Stimulated activated CD4-positive, alpha-beta T cell treated with anti-CD3 and anti-CD28 coated beads, Interleukin-2, amount 100 ng/mL, for 48 hours (primary cell): ENCODE results near the gene LEFTY1.
"Not testable (repeated sequence)": the region's sequence is repeated elsewhere in the genome, so short reads cannot be mapped to it uniquely, and the experiment has no call there.

Source experiments
- DNase-seq, 2 donors: peaks; one replicate each; pipeline ENCODE4 v3.0.0-alpha.2; 2020

Gene LEFTY1, protein sequence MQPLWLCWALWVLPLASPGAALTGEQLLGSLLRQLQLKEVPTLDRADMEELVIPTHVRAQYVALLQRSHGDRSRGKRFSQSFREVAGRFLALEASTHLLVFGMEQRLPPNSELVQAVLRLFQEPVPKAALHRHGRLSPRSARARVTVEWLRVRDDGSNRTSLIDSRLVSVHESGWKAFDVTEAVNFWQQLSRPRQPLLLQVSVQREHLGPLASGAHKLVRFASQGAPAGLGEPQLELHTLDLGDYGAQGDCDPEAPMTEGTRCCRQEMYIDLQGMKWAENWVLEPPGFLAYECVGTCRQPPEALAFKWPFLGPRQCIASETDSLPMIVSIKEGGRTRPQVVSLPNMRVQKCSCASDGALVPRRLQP

DNA sequence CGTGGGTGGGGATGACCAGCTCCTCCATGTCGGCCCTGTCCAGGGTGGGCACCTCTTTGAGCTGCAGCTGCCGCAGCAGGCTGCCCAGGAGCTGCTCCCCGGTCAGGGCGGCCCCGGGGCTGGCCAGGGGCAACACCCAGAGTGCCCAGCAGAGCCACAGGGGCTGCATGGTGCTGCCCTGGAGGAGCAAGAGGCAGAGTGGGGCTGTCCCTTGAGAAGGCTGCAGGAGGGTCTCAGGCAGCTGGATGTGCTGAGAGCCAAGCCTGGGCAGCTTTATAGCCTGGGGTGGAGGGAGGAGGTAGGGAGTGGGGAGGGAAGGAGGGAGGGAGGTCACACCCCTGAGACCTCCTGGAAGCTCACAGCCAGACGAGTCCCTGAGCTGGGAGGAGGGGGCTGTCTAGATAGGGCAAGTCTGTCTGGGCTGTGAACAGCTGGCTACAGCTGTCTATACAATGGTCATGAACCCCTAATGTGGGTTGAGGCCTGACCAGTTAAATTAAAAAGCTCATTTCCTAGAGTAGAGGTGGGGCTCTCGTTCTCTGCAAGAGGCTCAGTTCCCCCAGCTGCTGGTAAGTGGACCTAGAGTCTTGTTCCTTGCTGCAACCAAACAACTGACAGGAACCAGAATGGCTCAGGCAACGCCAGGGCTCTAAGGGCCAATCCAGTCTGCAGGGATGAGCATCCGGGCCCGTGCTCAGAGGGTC lies at the start of gene LEFTY1:
Gene LEFTY1, minus strand, starts transcription at position 249 of the 704 bp plus-strand sequence. Its CDS starts 80 bp downstream, at position 169.
- no peak for DNase-seq

DNA sequence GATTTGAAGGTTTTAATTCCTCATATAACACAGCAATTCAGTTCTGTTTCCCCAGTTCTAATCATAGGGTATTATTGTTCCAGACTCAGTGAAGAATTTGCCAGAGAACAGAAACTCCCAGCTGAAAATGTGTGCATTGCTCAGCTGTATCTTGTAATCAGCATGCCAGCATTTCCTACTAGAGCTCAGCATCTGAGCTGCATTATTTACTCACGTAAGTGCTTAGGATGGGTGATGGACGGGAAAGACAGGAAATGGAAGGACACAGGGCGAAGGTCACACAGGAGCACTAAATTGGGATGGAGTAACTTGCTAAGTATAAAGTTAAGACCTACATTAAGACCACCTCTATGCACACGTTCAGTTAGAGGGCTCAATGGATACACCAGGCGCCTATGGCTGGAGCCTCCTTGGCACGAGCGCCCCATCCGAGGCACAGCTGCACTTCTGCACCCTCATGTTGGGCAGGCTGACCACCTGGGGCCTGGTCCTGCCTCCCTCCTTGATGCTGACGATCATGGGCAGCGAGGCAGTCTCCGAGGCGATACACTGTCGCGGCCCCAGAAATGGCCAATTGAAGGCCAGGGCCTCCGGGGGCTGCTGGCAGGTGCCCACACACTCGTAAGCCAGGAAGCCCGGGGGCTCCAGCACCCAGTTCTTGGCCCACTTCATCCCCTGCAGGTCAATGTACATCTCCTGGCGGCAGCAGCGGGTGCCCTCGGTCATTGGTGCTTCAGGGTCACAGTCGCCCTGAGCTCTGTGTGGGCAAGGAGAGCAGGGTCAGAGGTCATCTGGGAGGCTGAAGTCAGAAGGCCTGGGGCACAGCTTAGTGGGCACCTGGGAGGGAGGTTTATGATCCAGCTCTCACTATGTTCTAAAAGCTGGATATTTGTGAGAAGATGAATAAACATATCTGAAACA lies 48.4 kb upstream of the LEFTY1 start:
- DNase-seq = no peak

DNA sequence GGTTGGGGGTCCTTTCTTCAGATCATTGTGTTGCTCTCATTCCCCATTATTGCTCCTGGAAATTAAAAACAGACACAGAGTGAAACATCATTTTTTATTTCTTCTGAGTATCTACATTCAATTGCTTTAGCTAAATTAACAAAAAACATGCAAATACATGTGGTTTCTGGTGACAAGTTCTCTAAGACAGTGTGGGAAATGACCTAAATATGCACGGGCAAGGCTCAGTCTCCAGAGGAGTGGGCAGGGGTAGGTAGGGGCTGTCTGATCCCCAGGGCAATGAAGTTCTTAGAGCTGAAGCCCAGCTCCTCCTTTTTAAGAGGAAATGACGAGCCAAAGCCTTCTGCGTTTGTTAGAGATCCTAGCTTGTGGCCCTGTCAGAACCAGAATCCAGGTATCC lies 47.6 kb upstream of the LEFTY1 start:
- DNase-seq = no peak

DNA sequence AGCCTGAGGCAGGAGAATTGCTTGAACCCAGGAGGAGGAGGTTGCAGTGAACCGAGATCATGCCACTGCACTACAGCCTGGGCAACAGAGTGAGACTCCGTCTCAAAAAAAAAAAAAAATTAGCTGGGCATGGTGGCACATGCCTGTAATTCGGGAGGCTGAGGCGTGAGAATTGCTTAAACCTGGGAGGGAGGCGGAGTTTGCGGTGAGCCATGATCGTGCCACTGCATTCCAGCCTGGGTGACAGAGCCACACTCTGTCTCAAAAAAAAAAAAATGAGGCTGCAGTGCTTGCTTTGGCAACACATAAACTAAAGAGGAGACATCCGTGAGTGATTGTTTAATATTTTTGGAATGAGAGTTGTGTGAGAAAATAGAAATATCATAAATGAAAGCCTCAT lies 47.1 kb upstream of the LEFTY1 start:
- DNase-seq = not testable (repeated sequence)

DNA sequence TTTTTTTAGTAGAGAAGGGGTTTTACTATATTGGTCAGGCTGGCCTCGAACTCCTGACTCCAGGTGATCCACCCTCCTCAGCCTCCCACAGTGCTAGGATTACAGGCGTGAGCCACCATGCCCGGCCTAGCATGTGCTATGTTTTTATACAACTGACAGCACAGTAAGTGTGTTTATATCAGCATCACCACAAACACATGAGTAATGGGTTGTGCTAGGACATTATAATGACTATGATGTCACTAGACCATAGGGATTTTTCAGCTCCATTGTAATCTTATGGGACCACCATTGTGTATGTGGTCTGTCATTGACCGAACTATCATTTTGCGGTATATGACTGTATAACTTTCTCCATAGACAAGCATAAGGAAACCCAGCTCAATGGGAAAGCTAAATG lies 45.8 kb upstream of the LEFTY1 start:
- no peak for DNase-seq

DNA sequence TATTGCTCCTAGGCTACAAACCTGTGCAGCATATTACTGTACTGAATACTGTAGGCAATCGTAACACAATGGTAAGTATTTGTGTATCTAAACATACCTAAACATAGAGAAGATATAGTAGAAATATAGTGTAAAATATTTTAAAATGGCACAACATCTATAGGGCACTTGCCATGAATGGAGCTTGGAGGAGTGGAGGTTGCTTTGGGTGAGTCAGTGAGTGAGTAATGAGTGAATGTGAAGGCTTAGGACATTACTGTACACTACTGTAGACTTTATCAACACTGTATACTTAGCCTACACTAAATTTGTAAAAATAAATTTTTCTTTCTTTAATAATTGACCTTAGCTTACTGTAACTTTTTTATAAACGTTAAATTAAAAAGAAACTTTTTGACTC lies 44.1 kb upstream of the LEFTY1 start:
- no peak for DNase-seq

DNA sequence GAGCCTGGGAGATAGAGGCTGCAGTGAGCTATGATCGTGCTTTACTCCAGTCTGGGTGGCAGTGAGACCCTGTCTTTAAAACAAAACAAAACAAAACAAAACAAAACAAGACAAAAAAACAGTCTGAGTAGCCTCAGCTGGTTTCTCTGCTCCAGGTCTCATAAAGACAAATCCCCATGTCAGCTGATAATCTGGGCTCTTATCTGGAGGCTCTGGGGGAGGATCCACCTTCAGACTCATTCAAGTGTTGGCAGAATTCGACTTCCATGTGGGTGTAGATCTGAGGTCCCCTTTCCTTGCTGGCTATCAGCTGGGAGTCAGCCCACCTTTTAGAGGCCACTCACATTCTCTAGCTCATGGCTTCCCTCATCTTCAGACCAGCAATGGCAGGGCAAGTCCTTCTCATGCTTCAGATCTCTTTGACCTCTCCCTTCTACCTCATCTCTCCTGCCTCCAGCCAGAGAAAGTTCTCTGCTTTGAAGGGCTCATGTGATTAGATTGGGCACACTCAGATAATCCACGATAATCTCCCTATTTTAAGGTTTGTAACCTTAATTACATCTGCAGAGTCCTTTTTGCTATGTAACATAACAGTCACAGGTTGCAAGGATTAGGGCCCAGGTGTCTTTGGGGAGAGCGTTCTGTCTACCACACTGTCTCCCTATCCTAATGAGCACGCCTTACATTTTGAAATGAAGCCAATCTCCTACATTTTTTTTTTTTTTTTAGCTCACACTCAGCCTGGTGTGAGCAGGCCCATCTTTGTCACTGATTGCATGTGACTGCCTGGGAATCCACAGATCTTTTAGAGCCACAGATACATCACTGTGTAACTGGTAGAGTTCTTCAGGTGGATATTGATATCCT lies 42.6 kb upstream of the LEFTY1 start:
- DNase-seq = no peak

DNA sequence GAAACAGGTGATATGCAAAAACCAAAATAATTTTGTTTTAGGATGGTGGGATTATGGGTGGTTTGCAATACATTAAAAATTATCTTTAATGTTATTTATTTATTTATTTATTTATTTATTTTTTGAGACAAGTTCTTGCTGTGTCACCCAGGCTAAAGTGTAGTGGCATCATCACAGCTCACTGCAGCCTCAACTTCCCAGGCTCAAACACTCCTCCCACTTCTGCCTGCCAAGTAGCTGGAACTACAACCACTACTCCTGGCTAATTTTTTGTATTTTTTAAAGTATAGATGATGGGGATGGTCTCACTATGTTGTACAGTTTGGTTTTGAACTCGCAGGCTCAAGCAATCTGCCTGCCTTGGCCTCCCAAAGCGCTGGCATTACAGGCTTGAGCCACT lies 41.6 kb upstream of the LEFTY1 start:
- DNase-seq = no peak

DNA sequence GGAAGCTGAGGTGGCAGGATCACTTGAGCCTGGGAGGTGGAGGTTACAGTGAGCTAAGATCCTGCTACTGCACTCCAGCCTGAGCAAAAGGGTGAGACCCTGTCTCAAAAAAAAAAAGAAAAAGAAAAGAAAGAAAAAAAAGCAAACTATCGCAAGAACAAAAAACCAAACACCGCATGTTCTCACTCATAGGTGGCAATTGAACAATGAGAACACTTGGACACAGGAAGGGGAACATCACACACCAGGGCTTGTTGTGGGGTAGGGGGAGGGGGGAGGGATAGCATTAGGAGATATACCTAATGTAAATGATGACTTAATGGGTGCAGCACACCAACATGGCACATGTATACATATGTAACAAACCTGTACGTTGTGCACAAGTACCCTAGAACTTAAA lies 40.5 kb upstream of the LEFTY1 start:
- DNase-seq = not testable (repeated sequence)

DNA sequence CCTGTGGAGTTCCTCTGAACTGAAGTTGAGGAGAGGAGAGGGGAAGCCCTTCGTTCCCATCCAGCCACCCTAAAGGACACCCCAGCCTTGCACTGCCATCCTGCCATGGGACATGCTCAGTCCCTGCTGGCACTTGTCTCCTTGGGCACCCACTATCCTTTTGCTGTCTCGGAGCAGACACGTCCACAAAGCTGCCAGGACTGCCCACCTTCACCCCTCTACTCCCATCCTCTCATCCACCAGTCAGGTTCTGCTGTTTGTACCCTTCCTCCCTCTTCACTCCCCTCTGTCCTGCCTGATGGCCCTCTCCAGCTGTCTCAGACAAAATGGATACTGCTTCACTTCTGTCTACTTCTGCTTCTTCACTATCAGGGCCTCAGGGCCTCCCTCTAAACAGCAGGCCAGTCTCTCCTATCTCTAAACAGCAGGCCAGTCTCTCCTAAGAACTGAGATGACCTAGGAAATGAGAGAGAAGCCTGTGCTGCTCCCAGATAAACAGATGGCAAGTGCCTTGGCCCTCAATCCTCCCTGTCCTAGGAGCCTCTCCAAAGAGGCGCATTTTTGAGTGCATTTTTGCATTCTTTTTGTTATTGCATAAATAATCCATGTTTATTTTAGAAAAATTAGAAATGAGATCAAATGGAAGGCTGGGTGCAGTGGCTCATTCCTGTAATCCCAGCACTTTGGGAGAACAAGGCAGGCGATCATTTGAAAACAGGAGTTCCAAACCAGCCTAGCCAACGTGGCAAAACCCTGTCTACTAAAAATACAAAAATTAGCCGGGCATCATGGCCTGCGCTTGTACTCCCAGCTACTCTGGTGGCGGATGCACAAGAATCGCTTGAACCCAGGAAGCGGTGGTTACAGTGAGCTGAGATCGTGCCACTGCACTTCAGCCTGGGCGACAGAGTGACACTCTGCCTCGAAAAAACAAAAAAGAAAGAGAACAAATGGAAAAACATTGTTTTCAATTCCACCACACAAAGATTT lies 39.5 kb upstream of the LEFTY1 start:
- DNase-seq = no peak

DNA sequence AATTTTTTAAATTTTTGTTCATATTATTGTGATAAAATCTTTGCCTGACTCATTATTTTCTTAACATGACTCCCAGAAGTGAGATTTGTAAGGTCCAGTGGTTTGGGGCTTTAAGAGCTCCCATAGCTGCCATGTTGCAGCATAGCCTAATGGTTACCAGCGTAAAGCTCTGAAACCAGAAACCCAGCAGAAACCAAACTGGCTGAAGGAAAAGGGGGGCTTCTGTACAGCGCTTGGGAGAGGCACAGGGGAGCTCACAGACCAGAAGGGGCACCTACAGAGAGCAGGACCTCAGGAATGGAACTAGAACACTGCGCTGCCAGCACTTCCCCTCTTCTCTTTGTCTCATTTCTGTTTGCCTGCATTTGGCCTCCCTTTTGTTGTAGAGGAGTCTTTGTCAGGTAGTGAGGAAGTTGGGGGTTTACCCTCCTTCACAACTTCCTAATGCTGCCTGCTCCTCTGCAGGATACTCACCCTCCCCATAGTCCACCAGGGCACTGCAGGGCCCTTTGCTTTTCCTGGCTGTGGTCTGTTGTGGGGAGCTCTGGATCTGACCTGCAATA lies 37.7 kb upstream of the LEFTY1 start:
- no peak for DNase-seq

DNA sequence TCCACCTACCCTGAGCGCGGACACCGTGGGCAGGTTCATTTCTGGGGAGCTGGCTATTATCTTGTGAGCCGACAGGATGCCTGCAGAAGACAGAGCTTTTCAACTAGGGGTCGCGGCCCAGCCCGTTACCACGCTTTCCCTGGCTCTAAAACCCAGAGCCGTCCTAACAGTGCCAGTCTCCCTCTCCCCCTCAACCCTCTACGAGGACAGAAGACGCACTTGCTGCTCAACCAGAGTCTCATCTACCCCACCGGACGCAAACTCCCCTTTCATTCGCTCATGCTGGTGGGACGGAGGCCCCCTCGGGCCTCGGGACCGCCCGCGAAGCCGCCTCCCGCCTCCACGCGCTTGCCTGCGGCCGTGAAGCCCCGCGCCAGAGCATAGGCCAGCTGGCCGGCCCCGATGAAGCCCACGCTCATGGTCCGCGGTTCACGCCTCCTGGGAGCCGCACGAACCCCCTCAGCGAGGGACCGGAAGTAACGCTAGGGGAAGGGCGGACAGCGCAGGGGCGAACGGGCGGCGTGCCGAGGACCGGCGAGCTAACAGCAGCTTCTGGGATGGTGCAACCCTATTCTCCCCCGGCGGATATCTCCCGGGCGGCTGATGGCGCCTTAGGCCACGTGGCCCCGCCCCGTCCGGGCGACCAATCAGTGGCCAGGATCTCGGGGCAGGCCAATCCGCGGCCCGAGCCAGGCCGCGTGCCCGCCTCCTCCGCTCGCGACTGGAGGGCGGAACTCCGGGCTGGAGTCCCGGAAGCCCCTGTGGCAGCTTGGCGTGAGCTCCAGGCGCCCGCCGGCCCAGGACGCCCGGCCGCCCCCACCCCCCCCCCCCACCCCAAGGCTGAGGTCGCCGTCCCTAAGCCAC lies 35.0 kb upstream of the LEFTY1 start, which contains the start of gene PYCR2:
Gene PYCR2, minus strand, starts transcription at position 559 of the 864 bp plus-strand sequence. Its CDS starts 140 bp downstream, at position 419.
- DNase-seq = peak; percentile 90 to 93

DNA sequence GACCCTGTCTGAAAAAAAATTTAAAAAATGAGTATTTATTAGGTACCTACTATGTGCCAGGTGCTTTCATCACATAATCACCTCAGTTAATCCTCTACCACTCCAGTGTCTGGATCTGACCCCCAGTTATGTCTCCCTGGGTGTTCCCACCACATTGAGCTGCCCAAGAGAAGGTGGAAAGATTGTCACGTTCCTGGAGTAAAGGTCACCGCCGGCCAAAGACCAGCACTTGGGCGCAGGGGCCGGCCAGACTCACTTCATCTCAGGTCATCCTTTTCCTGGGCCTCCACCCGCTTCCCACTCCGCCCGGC lies 34.4 kb upstream of the LEFTY1 start:
- no peak for DNase-seq

DNA sequence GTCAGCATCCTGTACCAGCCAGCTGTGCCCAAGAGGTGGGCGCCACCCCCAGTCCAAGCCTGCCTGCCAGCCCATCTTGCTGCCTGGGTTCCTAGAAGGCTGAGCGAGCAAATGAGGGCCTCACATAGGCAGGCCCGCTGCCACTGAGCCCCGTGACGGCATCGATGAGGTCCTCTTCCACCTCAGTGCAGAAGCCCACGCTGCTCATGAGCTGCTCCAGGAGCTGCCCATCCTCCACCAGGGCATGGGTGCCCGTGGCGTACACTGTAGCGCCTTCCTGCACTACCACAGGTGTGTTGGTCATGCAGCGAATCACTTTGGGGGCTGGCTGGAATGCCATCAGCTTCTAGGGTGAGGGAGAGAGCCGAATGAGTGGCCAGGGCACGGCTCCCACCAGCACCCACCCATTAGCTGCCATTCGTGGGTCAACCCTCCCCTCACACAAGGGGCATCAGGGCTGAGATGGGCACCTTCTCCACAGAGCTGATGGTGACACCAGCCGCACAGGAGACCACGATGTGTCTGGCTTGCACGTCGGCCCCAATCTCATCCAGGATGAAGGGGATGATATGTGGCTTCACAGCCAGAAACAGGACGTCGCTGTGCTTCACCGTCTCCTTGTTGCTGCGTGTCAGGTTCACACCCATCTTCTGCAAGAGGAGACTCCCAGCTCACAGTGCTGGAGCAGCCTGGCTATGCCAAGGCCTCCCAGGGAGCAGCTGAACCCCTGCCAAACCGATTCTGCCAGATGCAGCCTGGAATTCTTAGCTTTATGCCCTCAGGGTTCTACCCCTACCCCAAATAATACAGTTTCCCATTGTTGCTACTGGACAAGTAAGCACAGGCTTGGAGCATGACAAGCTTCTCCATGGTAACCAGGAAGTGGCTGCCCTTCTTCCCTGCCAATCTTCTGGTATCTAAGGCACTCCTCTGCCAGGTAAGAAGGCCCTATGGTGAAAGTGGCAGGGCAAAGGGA lies 33.1 kb upstream of the LEFTY1 start:
- no peak for DNase-seq

DNA sequence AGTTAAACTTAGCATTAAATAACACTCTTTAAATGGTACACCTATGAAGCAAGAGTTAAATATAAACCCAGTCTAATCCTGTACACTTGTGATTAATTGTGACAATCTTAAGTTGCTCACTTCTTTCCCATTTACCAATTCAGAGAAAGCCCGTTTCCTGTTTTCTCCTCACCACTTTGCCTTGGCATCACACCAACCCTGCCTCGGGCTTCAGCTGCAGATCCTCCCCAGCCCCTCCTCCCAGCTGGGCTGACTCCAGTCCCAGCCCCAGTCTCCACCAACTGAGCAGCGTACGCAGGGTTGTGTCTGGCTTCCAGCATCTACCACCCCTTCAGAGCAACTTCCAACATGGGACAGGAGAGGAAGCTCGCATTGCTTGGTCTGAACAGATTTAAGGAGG lies 31.0 kb upstream of the LEFTY1 start:
- no peak for DNase-seq

DNA sequence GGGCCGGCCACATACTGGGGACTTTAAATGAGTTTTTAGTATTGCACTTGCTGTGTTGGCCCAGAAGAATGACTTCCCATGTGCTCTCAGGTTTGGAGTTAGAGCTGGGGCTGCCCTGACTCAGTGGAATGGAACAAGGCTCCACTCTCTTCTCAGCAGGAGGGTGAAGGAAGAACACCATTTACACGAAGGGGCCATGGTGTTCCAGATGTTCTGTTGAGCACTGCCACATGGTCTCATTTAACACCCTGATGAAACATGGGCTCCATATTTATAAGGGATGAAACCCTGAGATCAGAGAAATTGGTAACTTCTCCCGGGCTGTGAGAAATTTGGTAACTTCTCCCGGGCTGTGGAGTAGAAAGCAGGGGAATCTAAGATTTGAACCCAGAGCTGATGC lies 29.3 kb upstream of the LEFTY1 start:
- no peak for DNase-seq

DNA sequence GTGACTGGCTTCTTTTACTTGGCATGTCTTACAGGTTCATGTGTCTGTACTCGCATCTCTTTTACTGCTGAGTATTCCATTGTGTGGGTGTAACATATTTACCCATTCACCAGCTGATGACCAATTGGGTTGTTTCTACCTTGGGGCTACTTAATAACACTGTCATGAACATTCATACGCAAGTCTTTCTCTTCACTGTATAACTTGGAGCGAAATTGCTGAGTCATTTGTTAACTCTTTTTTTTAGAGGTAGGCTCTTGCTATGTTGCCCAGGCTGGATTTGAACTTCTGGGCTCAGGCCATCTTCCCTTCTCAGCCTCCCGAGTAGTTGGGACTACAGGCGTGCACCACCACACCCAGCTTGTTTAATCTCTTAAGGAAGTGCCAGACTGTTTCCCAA lies 28.6 kb upstream of the LEFTY1 start:
- no peak for DNase-seq

DNA sequence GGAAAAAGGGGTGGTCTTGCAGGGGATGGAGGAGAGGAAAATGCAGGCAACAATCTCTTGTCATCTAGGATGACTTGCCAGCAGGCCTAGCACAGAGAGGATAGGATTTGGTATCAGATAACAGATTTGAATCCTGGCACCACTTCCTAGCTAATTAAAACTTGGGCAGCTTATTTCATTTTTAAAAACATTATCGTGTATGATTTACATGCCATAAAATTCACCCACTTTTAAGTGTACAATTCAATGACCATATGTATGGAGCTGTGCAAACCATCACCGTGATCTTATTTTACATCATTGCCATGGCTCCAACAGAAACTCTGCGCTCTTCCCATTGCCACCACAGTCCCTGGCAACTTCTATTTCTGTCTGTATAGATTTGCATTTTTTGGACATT lies 28.2 kb upstream of the LEFTY1 start:
- DNase-seq = no peak
